ENCODE data around the gene SCIN.

- no peak for TF ChIP-seq POLR2A (IDR thresholded peaks at IDR 0.05)
- peak in 5 of 6 experiments; percentile 67 to 90 (median 85) for TF ChIP-seq CTCF (IDR thresholded peaks at IDR 0.05)
These were observed 53.5 kb downstream of the SCIN start for GRCh38 chr7:12623885-12624498.

Measured in Peyer's patch (tissue), 4 donors.